CD14-positive monocyte (primary cell): Measurements from ENCODE around the gene ATP6AP2. TPM values are rescaled to one million over a fixed set of nuclear protein-coding genes. Genes with fewer than 3 reads are reported as not detected.
"Not testable (repeated sequence)": the region's sequence is repeated elsewhere in the genome, so short reads cannot be mapped to it uniquely, and the experiment has no call there.

Source experiments
- DNase-seq, 3 donors: peaks; one replicate each; pipeline ENCODE4 v3.0.0-alpha.2; 2011 to 2022
- H2AFZ ChIP-seq: 2 replicates; pipeline ENCODE4 v1.6.0; 2012; ENCODE audit warnings: mild to moderate bottlenecking, low read depth, low read length, inconsistent platforms; ENCODE audit not compliant: insufficient read depth, poor library complexity, severe bottlenecking
- H3K27ac ChIP-seq, 2 donors: 1 replicate in 1 of 2; 2 replicates in 1 of 2; pipeline ENCODE4 v1.5.1; 2012 to 2013; ENCODE audit warnings: low read length in 2 of 2, control low read depth in 1 of 2, inconsistent platforms in 1 of 2, low read depth in 1 of 2, mild to moderate bottlenecking in 1 of 2
- H3K27me3 ChIP-seq, 2 donors: one replicate each; pipeline versions ENCODE4 v1.6.0 to v1.6.1; 2011 to 2013; ENCODE audit warnings: low read length in 2 of 2; ENCODE audit not compliant: control insufficient read depth in 2 of 2, insufficient read depth in 2 of 2
- H3K36me3 ChIP-seq, 2 donors: replicated peaks in 1 of 2; 1 replicate in 1 of 2; 2 replicates in 1 of 2; pipeline versions ENCODE4 v1.5.1 to v1.6.1; 2012 to 2013; ENCODE audit warnings: low read length in 2 of 2, control low read depth in 1 of 2, inconsistent platforms in 1 of 2, mild to moderate bottlenecking in 1 of 2; ENCODE audit not compliant: insufficient read depth in 2 of 2, control insufficient read depth in 1 of 2
- H3K4me1 ChIP-seq, 2 donors: 1 replicate in 1 of 2; 2 replicates in 1 of 2; pipeline versions ENCODE4 v1.5.1 to v1.6.1; 2012 to 2013; ENCODE audit warnings: low read length in 2 of 2, control low read depth in 1 of 2, inconsistent platforms in 1 of 2, mild to moderate bottlenecking in 1 of 2, moderate library complexity in 1 of 2; ENCODE audit not compliant: insufficient read depth in 2 of 2, control insufficient read depth in 1 of 2
- H3K4me2 ChIP-seq: replicated peaks from 2 replicates; pipeline ENCODE3; 2012; ENCODE audit warnings: low read length, moderate library complexity, mild to moderate bottlenecking; ENCODE audit not compliant: poor library complexity, severe bottlenecking; ENCODE audit errors: extremely low read depth
- H3K4me3 ChIP-seq, 3 experiments: fragments of 200-600 bp in 1 of 3; sonication (generic) in 1 of 3; replicated peaks in 1 of 3; 1 replicate in 2 of 3; 2 replicates in 1 of 3; pipeline ENCODE4 v1.5.1; 2011 to 2013; ENCODE audit warnings: low read length in 3 of 3, mild to moderate bottlenecking in 3 of 3, control low read depth in 2 of 3, low read depth in 2 of 3, inconsistent platforms in 1 of 3, moderate library complexity in 1 of 3
- H3K79me2 ChIP-seq: 2 replicates; pipeline ENCODE4 v1.6.0; 2012; ENCODE audit warnings: mild to moderate bottlenecking, control low read depth, inconsistent platforms, low read length, moderate library complexity; ENCODE audit not compliant: insufficient read depth
- H3K9ac ChIP-seq: 2 replicates; pipeline ENCODE4 v1.6.0; 2017; ENCODE audit warnings: low read length, mild to moderate bottlenecking; ENCODE audit not compliant: insufficient read depth, poor library complexity, severe bottlenecking
- H3K9me3 ChIP-seq, 2 donors: replicated peaks in 1 of 2; 1 replicate in 1 of 2; 2 replicates in 1 of 2; pipeline versions ENCODE4 v1.5.1 to v1.6.1; 2012 to 2013; ENCODE audit warnings: low read length in 2 of 2, control low read depth in 1 of 2; ENCODE audit not compliant: control insufficient read depth in 1 of 2, insufficient read depth in 1 of 2
- H4K20me1 ChIP-seq: 2 replicates; pipeline ENCODE4 v1.6.0; 2012; ENCODE audit warnings: mild to moderate bottlenecking, low read length, control low read depth, moderate library complexity; ENCODE audit not compliant: insufficient read depth
- H3K27ac Mint-ChIP-seq, 7 donors: one replicate each; pipeline ENCODE4 v1.8.0; 2020; ENCODE audit warnings: mild to moderate bottlenecking in 7 of 7, mixed read lengths in 7 of 7, moderate library complexity in 6 of 7, inconsistent platforms in 2 of 7
- H3K27me3 Mint-ChIP-seq, 3 donors: one replicate each; pipeline ENCODE4 v1.8.0; 2021 to 2022; ENCODE audit warnings: low read depth in 3 of 3, mild to moderate bottlenecking in 3 of 3, mixed read lengths in 3 of 3, moderate library complexity in 3 of 3, inconsistent platforms in 1 of 3
- H3K36me3 Mint-ChIP-seq, 2 donors: one replicate each; pipeline ENCODE4 v1.8.0; 2020; ENCODE audit warnings: mixed read lengths in 2 of 2, inconsistent platforms in 1 of 2, mild to moderate bottlenecking in 1 of 2
- H3K4me1 Mint-ChIP-seq: one replicate; pipeline ENCODE4 v1.8.0; 2020; ENCODE audit warnings: mild to moderate bottlenecking, mixed read lengths
- H3K4me3 Mint-ChIP-seq, 2 donors: one replicate each; pipeline ENCODE4 v1.8.0; 2020; ENCODE audit warnings: mild to moderate bottlenecking in 2 of 2, mixed read lengths in 2 of 2, moderate library complexity in 1 of 2
- H3K9me3 Mint-ChIP-seq, 7 donors: one replicate each; pipeline ENCODE4 v1.8.0; 2020 to 2022; ENCODE audit warnings: mixed read lengths in 7 of 7, mild to moderate bottlenecking in 6 of 7, moderate library complexity in 6 of 7, inconsistent platforms in 2 of 7
- WGBS: methylation state at CpG from one replicate; pipeline ENCODE4 v1.1.5; 2013; ENCODE audit warnings: missing lambda C conversion rate; ENCODE audit not compliant: insufficient coverage; 5-methylcytosine and 5-hydroxymethylcytosine counted together
- intact Hi-C, 2 donors: fragments of 100-400 bp; cut with micrococcal nuclease; formaldehyde crosslinking; loops; one replicate each; pipeline versions ENCODE4 v1.15.0 to v1.15.1; 2023
- polyA plus RNA-seq, 3 donors: library from polyadenylated mRNA; depleted of rRNA in 1 of 3; unstranded in 2 of 3; stranded (reverse) in 1 of 3; fragments of 300-500 nt in 2 of 3; fragments of >200 nt in 1 of 3; fragmentation: Illumina TruSeq in 2 of 3; gene quantifications; 1 replicate in 2 of 3; 2 replicates in 1 of 3; pipeline ENCODE4 v1.2.3, GENCODE V29; 2012 to 2021
- TF ChIP-seq, protein P1 (sequence below): fragments of 200-600 bp; IDR thresholded peaks from one replicate; pipeline ENCODE4 v1.8.0; 2022; ENCODE audit warnings: antibody characterized with exemption, mild to moderate bottlenecking

ATP6AP2 gene
- polyA plus RNA-seq, 3 donors = 332 to 497 (median 430) TPM

DNA sequence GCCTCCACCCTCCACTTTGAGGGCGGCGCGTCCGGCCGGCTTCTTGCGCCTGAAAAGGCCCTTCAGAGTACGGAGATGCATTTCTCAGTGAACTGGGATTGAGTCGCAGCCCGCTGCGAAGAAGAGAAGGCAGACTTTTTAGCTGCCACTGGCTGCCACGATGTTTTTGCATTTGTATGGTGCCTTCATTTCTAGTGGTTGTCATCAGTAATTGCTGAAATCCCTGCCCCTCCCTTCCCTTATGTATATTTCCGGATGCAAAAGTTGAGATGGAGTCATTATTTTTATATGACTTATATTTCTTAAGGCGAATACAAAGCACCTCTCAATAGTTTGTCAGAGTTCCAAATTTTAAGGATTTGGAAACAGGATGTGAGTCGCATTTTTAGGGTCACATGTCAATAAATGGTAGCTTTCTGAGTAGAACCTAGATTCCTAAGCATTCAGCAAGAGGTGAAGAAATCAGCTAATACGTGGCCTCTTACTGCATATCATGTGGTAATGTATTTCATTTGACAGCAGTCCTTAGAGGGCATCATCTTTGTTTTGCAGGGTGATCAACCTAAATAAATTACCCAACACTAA is 658 bp downstream of the ATP6AP2 start:
- Histone ChIP-seq H3K79me2 (peaks cover 57% of the 10 kb centered on the region), H3K4me1 (peaks cover 56 to 64% of the 10 kb centered on the region in 2 donors), H3K27me3 (peaks cover 0 to 36% of the 10 kb centered on the region in 2 donors), H2AFZ (peak overlapping the region; percentile 64), H3K9ac (peak overlapping the region; percentile 99), H4K20me1 (peaks cover 43% of the 10 kb centered on the region), H3K4me2 (peak overlapping the region; percentile 70), H3K36me3 (no peaks in the 10 kb centered on the region), H3K27ac (peak overlapping the region; percentile 92 to 94), H3K4me3 (peak overlapping the region; percentile 63 to 82 (median 71)), H3K9me3 (no peaks in the 10 kb centered on the region)
- TF ChIP-seq, protein P1, sequence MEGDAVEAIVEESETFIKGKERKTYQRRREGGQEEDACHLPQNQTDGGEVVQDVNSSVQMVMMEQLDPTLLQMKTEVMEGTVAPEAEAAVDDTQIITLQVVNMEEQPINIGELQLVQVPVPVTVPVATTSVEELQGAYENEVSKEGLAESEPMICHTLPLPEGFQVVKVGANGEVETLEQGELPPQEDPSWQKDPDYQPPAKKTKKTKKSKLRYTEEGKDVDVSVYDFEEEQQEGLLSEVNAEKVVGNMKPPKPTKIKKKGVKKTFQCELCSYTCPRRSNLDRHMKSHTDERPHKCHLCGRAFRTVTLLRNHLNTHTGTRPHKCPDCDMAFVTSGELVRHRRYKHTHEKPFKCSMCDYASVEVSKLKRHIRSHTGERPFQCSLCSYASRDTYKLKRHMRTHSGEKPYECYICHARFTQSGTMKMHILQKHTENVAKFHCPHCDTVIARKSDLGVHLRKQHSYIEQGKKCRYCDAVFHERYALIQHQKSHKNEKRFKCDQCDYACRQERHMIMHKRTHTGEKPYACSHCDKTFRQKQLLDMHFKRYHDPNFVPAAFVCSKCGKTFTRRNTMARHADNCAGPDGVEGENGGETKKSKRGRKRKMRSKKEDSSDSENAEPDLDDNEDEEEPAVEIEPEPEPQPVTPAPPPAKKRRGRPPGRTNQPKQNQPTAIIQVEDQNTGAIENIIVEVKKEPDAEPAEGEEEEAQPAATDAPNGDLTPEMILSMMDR = no peak
- peak; percentile 79 to 88 (median 85) for DNase-seq
- peak overlapping the region; percentile 90 to 96 (median 93) for H3K27ac Mint-ChIP-seq
- WGBS = no CpG with 5 or more reads among the region's 15 CpGs
- H3K4me1 Mint-ChIP-seq = peaks cover 54% of the 10 kb centered on the region
- peaks cover 0 to 6% of the 10 kb centered on the region in 2 donors for H3K36me3 Mint-ChIP-seq
- H3K4me3 Mint-ChIP-seq = peak overlapping the region; percentile 73 to 76
- peaks cover 0 to 53% (median 0%) of the 10 kb centered on the region in 3 donors for H3K27me3 Mint-ChIP-seq
- peaks cover 0 to 20% (median 0%) of the 10 kb centered on the region in 7 donors for H3K9me3 Mint-ChIP-seq
- intact Hi-C loops = loop anchor here (5.0 to 10.0 kb wide), 2 partner anchors 61 to 63 kb away; partner anchors contain the start of gene CXorf38 (in 1 of the 2)

DNA sequence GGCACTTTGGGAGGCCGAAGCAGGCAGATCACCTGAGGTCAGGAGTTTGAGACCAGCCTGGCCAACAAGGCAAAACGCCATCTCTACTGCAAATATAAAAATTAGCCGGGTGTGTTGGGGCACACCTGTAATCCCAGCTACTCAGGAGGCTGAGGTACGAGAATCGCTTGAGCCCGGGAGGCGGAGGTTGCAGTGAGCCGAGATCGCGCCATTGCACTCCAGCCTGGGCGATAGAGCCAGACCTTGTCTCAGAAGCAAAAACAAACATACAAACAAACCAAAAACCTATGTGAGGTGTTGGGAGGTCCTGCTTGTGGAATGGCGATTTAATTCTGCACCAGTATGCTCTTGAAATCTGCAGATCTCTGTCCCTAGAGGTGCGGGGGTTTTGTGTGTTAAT is 1.4 kb downstream of the ATP6AP2 start:
- H4K20me1 ChIP-seq = peaks cover 51% of the 10 kb centered on the region
- Mint-ChIP-seq H3K27ac (peak overlapping the region; percentile 88 to 96 (median 93)), H3K27me3 (peaks cover 0 to 53% (median 0%) of the 10 kb centered on the region in 3 donors), H3K4me3 (peak overlapping the region in 1 of 2 donors; percentile 73), H3K4me1 (peaks cover 49% of the 10 kb centered on the region), H3K9me3 (peaks cover 0 to 20% (median 0%) of the 10 kb centered on the region in 7 donors)
- not testable (repeated sequence) for DNase-seq, H3K9me3 ChIP-seq, H2AFZ ChIP-seq, H3K36me3 ChIP-seq, H3K36me3 Mint-ChIP-seq
- intact Hi-C loops = loop anchor here (5.0 to 10.0 kb wide), 2 partner anchors 60 to 63 kb away; partner anchors contain the start of gene CXorf38 (in 1 of the 2)
- peak overlapping the region; percentile 5 for H3K9ac ChIP-seq
- H3K27me3 ChIP-seq = peaks cover 0 to 39% of the 10 kb centered on the region in 2 donors
- H3K4me1 ChIP-seq = peaks cover 53 to 60% of the 10 kb centered on the region in 2 donors
- peaks cover 65% of the 10 kb centered on the region for H3K79me2 ChIP-seq
- peak overlapping the region; percentile 70 for H3K4me2 ChIP-seq
- WGBS = 80% methylated on average over 1 of the region's 13 CpGs
- H3K4me3 ChIP-seq = peak overlapping the region in 1 of 3 experiments; percentile 82
- peak overlapping the region; percentile 92 to 94 for H3K27ac ChIP-seq
